A673 (cell line): ENCODE data around the gene TEAD1.

Experiments used
- EZH2 ChIP-seq: fragments of 200-600 bp; sonication (generic); IDR thresholded peaks from 2 replicates; pipeline ENCODE4 v1.6.1; 2017; ENCODE audit warnings: borderline replicate concordance, low read depth, mild to moderate bottlenecking, mixed read lengths, antibody characterized with exemption, low read length; ENCODE audit not compliant: poor library complexity, severe bottlenecking
- TF ChIP-seq, protein P1 (sequence below): fragments of 300-800, 200-600 bp; sonication (generic); conservative IDR thresholded peaks from 2 replicates; pipeline ENCODE4 v1.5.1; 2017; ENCODE audit warnings: low read depth, mild to moderate bottlenecking, antibody characterized with exemption, low read length, moderate library complexity, mixed read lengths

DNA sequence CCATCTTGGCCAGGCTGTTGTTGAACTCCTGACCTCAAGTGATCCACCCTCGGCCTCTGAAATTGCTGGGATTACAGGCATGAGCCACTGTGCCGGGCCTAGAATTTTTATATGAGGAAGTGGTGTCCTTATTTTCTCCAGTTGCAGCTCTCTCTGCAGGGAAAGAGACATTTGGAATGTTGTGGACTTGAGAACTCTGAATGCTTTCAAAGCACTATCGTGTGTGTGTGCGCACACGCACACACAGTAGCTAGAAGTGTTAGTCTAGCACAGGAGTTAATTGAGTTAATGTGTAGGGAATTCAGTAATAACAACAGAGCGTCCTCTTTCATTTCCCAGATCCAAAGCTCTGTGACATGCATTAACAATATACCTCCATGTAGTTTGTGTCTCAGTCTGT is 170.9 kb downstream of the TEAD1 start:
- TF ChIP-seq, protein P1, sequence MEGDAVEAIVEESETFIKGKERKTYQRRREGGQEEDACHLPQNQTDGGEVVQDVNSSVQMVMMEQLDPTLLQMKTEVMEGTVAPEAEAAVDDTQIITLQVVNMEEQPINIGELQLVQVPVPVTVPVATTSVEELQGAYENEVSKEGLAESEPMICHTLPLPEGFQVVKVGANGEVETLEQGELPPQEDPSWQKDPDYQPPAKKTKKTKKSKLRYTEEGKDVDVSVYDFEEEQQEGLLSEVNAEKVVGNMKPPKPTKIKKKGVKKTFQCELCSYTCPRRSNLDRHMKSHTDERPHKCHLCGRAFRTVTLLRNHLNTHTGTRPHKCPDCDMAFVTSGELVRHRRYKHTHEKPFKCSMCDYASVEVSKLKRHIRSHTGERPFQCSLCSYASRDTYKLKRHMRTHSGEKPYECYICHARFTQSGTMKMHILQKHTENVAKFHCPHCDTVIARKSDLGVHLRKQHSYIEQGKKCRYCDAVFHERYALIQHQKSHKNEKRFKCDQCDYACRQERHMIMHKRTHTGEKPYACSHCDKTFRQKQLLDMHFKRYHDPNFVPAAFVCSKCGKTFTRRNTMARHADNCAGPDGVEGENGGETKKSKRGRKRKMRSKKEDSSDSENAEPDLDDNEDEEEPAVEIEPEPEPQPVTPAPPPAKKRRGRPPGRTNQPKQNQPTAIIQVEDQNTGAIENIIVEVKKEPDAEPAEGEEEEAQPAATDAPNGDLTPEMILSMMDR = no peak
- no peak for TF ChIP-seq EZH2
